HFFc6 (cell line): ENCODE data around the gene ADAMTS17. TPM values are rescaled to one million over a fixed set of nuclear protein-coding genes. Genes with fewer than 3 reads are reported as not detected.

ENCODE experiments used
- DNase-seq: peaks from one replicate; pipeline ENCODE4 v3.0.0-alpha.2; 2018
- H3K27ac Mint-ChIP-seq: 2 replicates; pipeline ENCODE4 v1.8.0; 2020; ENCODE audit warnings: mild to moderate bottlenecking, mixed read lengths
- H3K27me3 Mint-ChIP-seq: 2 replicates; pipeline ENCODE4 v1.8.0; 2021; ENCODE audit warnings: mild to moderate bottlenecking, moderate library complexity, mixed read lengths; ENCODE audit not compliant: insufficient read depth
- H3K36me3 Mint-ChIP-seq: 2 replicates; pipeline ENCODE4 v1.8.0; 2021; ENCODE audit warnings: low read depth, mixed read lengths
- H3K4me1 Mint-ChIP-seq: 2 replicates; pipeline ENCODE4 v1.8.0; 2020; ENCODE audit warnings: low read depth, mixed read lengths
- H3K4me3 Mint-ChIP-seq: 2 replicates; pipeline ENCODE4 v1.8.0; 2020; ENCODE audit warnings: mild to moderate bottlenecking, moderate library complexity, mixed read lengths
- H3K9me3 Mint-ChIP-seq: 2 replicates; pipeline ENCODE4 v1.8.0; 2020; ENCODE audit warnings: mild to moderate bottlenecking, mixed read lengths
- CTCF ChIP-seq: fragments of 200-600 bp; sonication (generic); IDR thresholded peaks from 2 replicates; pipeline ENCODE4 v1.5.0; 2021; ENCODE audit warnings: antibody characterized with exemption, mild to moderate bottlenecking
- total RNA-seq, 6 experiments: library from RNA; stranded (reverse); fragmentation: NEBNext Ultra II Directional; extraction: Animal tissue kit (Norgen Biotek cat#: 25700); gene quantifications; 2 replicates in 1 of 6; 3 replicates in 5 of 6; pipeline ENCODE4 v1.2.3, GENCODE V29; 2021

Gene ADAMTS17
- total RNA-seq, 6 experiments from 2014 or later, result not detected

DNA sequence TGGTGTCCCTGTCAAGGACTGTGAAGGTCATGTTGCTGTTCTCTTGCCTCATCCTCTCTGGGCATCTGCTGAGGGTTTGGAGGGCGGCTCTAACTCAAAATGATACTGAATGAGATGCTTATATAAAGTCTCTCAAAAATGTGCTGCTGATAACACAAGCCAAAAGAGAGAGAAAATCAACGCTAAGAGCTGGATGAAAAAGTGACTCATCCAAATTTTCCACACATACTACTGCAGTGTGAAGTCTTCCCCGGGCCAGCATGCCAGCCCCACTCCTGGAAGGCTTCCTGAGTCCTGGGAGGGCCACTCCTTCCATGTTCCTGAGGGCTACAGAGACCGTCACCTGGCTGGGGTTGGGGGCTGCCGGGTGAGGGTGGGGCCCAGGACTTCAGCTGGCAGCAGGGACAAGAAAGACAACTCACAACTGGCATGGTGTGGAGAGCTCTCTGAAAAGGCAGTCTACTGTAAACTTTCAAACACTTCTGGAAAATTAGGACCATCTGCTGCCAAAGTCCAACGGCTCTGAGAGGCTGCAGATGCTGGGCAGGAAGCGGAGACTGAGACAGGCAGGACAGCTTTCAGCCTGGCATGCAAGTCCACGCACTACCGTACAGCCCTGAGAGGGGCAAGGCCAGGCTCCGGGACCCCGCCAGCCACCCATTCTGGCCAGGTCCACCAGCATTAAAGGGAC is 200.3 kb downstream of the ADAMTS17 start:
- H3K4me1 Mint-ChIP-seq, result no peaks in the 10 kb centered on the region
- TF ChIP-seq CTCF, result no peak
- H3K27ac Mint-ChIP-seq, result no peak overlapping the region
- peaks cover 38% of the 10 kb centered on the region for H3K9me3 Mint-ChIP-seq
- no peaks in the 10 kb centered on the region; the same call in 1 of the 2 replicates for H3K36me3 Mint-ChIP-seq
- H3K27me3 Mint-ChIP-seq, result peaks cover 3% of the 10 kb centered on the region; the same call in 1 of the 2 replicates
- DNase-seq, result no peak
- H3K4me3 Mint-ChIP-seq, result no peak overlapping the region

- no peak for DNase-seq
- no peak for TF ChIP-seq CTCF
- H3K27me3 Mint-ChIP-seq, result peaks cover 3% of the 10 kb centered on the region; the same call in 1 of the 2 replicates
- H3K36me3 Mint-ChIP-seq, result no peaks in the 10 kb centered on the region; the same call in 1 of the 2 replicates
- H3K27ac Mint-ChIP-seq, result no peak overlapping the region
- peaks cover 42% of the 10 kb centered on the region for H3K9me3 Mint-ChIP-seq
- H3K4me3 Mint-ChIP-seq, result no peak overlapping the region
- H3K4me1 Mint-ChIP-seq, result no peaks in the 10 kb centered on the region
These were observed 201.1 kb downstream of the ADAMTS17 start for GRCh38 chr15:100140527-100141308.

DNA sequence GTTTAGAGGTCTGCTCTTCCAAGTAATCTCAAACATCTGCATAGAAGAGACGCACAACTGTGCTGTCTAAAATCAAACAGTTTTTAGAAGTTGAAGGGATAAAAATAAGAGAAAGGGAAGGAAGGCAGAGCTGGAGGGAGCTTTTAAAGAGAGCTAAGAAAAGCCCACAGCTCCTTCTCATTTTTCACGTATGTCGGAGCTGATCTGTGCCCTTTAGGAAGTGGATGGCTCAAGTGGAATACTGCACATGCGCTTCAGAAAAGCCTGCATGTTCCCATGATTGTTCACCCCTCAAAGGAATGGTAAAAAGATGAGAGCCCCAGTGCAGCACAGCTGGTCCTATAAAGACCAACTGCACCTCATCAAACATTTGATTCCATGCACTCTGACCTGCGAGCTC is 207.2 kb downstream of the ADAMTS17 start:
- Mint-ChIP-seq H3K9me3 (peaks cover 56% of the 10 kb centered on the region), H3K27ac (no peak overlapping the region), H3K36me3 (no peaks in the 10 kb centered on the region), H3K27me3 (no peaks in the 10 kb centered on the region; the same call in 1 of the 2 replicates), H3K4me1 (no peaks in the 10 kb centered on the region), H3K4me3 (no peak overlapping the region)
- no peak for TF ChIP-seq CTCF
- no peak for DNase-seq

- Mint-ChIP-seq H3K4me3 (no peak overlapping the region), H3K4me1 (no peaks in the 10 kb centered on the region), H3K36me3 (no peaks in the 10 kb centered on the region), H3K27ac (no peak overlapping the region), H3K9me3 (peaks cover 54% of the 10 kb centered on the region), H3K27me3 (no peaks in the 10 kb centered on the region; the same call in 1 of the 2 replicates)
- DNase-seq, result no peak
- TF ChIP-seq CTCF, result no peak
These were observed 207.6 kb downstream of the ADAMTS17 start for GRCh38 chr15:100134089-100134583.

- H3K9me3 Mint-ChIP-seq, result peaks cover 51% of the 10 kb centered on the region
These were observed 208.8 kb downstream of the ADAMTS17 start for GRCh38 chr15:100133001-100133400.

More at GRCh38 chr15:100133001-100133400, 208.8 kb downstream of the ADAMTS17 start:
- Mint-ChIP-seq H3K27me3 (no peaks in the 10 kb centered on the region; the same call in 1 of the 2 replicates), H3K36me3 (no peaks in the 10 kb centered on the region), H3K4me1 (no peaks in the 10 kb centered on the region), H3K4me3 (no peak overlapping the region), H3K27ac (no peak overlapping the region)
- no peak for DNase-seq
- no peak for TF ChIP-seq CTCF
